SK-N-SH (cell line): ENCODE data around the gene ZNF688. TPM values are rescaled to one million over a fixed set of nuclear protein-coding genes. Genes with fewer than 3 reads are reported as not detected.

Source experiments
- CTCF ChIA-PET: fragments of 300-600, 350-600 bp; formaldehyde crosslinking; extraction: SDS; loops from one replicate; lab custom pipeline; 2021; lab: Yijun Ruan, JAX
- POLR2A ChIA-PET: fragments of 350-600 bp; sonication (Branson Sonifier 250); formaldehyde crosslinking; extraction: SDS; loops from one replicate; lab custom pipeline; 2020; ENCODE audit warnings: antibody characterized with exemption, inconsistent platforms; lab: Yijun Ruan, JAX
- DNase-seq: peaks from one replicate; pipeline ENCODE4 v3.0.0; 2012
- H2AFZ ChIP-seq: fragments of 200-600 bp; sonication (generic); 2 replicates; pipeline ENCODE4 v1.8.1; 2016; ENCODE audit warnings: antibody characterized with exemption, mild to moderate bottlenecking, low read depth
- H3F3A ChIP-seq: fragments of 200-600 bp; sonication (generic); replicated peaks from 2 replicates; pipeline ENCODE3; 2016; ENCODE audit warnings: antibody characterized with exemption, mild to moderate bottlenecking; ENCODE audit not compliant: insufficient read depth
- H3K27ac ChIP-seq, 2 experiments: fragments of 200-500 bp in 1 of 2; fragments of 200-600 bp in 1 of 2; sonication (Bioruptor generic) in 1 of 2; sonication (generic), shearing (Covaris generic) in 1 of 2; 2 replicates each; pipeline versions ENCODE4 v1.5.1 to v1.6.1; 2014 to 2016; ENCODE audit warnings: low read depth in 2 of 2, inconsistent platforms in 1 of 2, low read length in 1 of 2, mild to moderate bottlenecking in 1 of 2, mixed read lengths in 1 of 2
- H3K27me3 ChIP-seq: fragments of 200-600 bp; sonication (generic), shearing (Covaris generic); 2 replicates; pipeline ENCODE4 v1.6.1; 2016; ENCODE audit warnings: mixed run types; ENCODE audit not compliant: insufficient read depth
- H3K36me3 ChIP-seq, 2 experiments: fragments of 200-500 bp in 1 of 2; fragments of 200-600 bp in 1 of 2; sonication (Bioruptor generic) in 1 of 2; sonication (generic) in 1 of 2; replicated peaks in 1 of 2; 2 replicates each; pipeline versions ENCODE3 to v1.5.1; 2014 to 2016; ENCODE audit warnings: low read length in 1 of 2, mild to moderate bottlenecking in 1 of 2; ENCODE audit not compliant: insufficient read depth in 2 of 2, control insufficient read depth in 1 of 2
- H3K4me1 ChIP-seq, 2 experiments: fragments of 200-500 bp in 1 of 2; fragments of 200-600 bp in 1 of 2; sonication (Bioruptor generic) in 1 of 2; sonication (generic), shearing (Covaris generic) in 1 of 2; 2 replicates each; pipeline versions ENCODE4 v1.5.1 to v1.6.1; 2014 to 2016; ENCODE audit warnings: low read depth in 1 of 2, low read length in 1 of 2, mixed run types in 1 of 2; ENCODE audit not compliant: insufficient read depth in 2 of 2, control insufficient read depth in 1 of 2
- H3K4me2 ChIP-seq: fragments of 200-600 bp; sonication (generic), shearing (Covaris generic); 2 replicates; pipeline ENCODE4 v1.6.1; 2017; ENCODE audit warnings: mixed run types
- H3K4me3 ChIP-seq, 2 experiments: fragments of 200-500 bp in 1 of 2; fragments of 200-600 bp in 1 of 2; sonication (Bioruptor generic) in 1 of 2; sonication (generic), shearing (Covaris generic) in 1 of 2; 2 replicates each; pipeline versions ENCODE4 v1.5.1 to v1.8.1; 2014 to 2016; ENCODE audit warnings: low read depth in 2 of 2, inconsistent platforms in 1 of 2, low read length in 1 of 2, mild to moderate bottlenecking in 1 of 2, mixed read lengths in 1 of 2, moderate library complexity in 1 of 2
- H3K79me2 ChIP-seq: fragments of 200-600 bp; sonication (generic); 2 replicates; pipeline ENCODE4 v1.8.1; 2017; ENCODE audit warnings: mild to moderate bottlenecking; ENCODE audit not compliant: insufficient read depth
- H3K9ac ChIP-seq: fragments of 200-600 bp; sonication (generic); 2 replicates; pipeline ENCODE4 v1.6.1; 2017; ENCODE audit warnings: mixed run types
- H3K9me2 ChIP-seq: fragments of 200-600 bp; sonication (generic); 2 replicates; pipeline ENCODE4 v1.6.1; 2017; ENCODE audit warnings: mixed run types
- H3K9me3 ChIP-seq: fragments of 200-600 bp; sonication (generic); 2 replicates; pipeline ENCODE4 v1.6.1; 2017; ENCODE audit warnings: mixed run types, mild to moderate bottlenecking, moderate library complexity
- H4K20me1 ChIP-seq: fragments of 200-600 bp; sonication (generic); 2 replicates; pipeline ENCODE4 v1.6.1; 2017; ENCODE audit warnings: mild to moderate bottlenecking, mixed run types; ENCODE audit not compliant: insufficient read depth
- CHD2 ChIP-seq: fragments of 150-350 bp; IDR thresholded peaks from 2 replicates; pipeline ENCODE4 v1.6.1; 2018; ENCODE audit warnings: low read length; ENCODE audit not compliant: partially characterized antibody
- CTCF ChIP-seq: fragments of 200-600 bp; sonication (generic); IDR thresholded peaks from 2 replicates; pipeline ENCODE4 v1.6.1; 2017; ENCODE audit warnings: antibody characterized with exemption, mild to moderate bottlenecking, moderate library complexity
- ELF1 ChIP-seq: IDR thresholded peaks from 2 replicates; pipeline ENCODE4 v1.4.0; 2012
- EP300 ChIP-seq, 2 experiments: IDR thresholded peaks; 2 replicates each; pipeline versions ENCODE4 v1.4.0 to v1.6.1; 2012; ENCODE audit warnings: borderline replicate concordance in 1 of 2, low read depth in 1 of 2, low read length in 1 of 2
- FOSL2 ChIP-seq: IDR thresholded peaks from 2 replicates; pipeline ENCODE4 v1.4.0; 2012; ENCODE audit warnings: low read depth, mild to moderate bottlenecking, moderate library complexity, borderline replicate concordance
- IRF3 ChIP-seq: fragments of 150-350 bp; IDR thresholded peaks from 2 replicates; pipeline ENCODE4 v1.6.1; 2016; ENCODE audit warnings: mild to moderate bottlenecking, low read depth, low read length
- MEF2A ChIP-seq: IDR thresholded peaks from 2 replicates; pipeline ENCODE4 v1.4.0; 2012; ENCODE audit warnings: low read depth, borderline replicate concordance
- POLR2AphosphoS5 ChIP-seq: IDR thresholded peaks from 2 replicates; pipeline ENCODE4 v1.6.1; 2012; ENCODE audit warnings: low read depth, low read length
- REST ChIP-seq: IDR thresholded peaks from 2 replicates; pipeline ENCODE4 v1.6.1; 2012; ENCODE audit warnings: mild to moderate bottlenecking, low read depth, low read length, moderate library complexity
- SIN3A ChIP-seq: IDR thresholded peaks from 2 replicates; pipeline ENCODE4 v1.6.1; 2012; ENCODE audit warnings: low read depth, mild to moderate bottlenecking, low read length, moderate library complexity, borderline replicate concordance
- TAF1 ChIP-seq: IDR thresholded peaks from 2 replicates; pipeline ENCODE4 v1.6.1; 2012; ENCODE audit warnings: low read depth, mild to moderate bottlenecking, low read length, moderate library complexity, borderline replicate concordance
- USF1 ChIP-seq: IDR thresholded peaks from 2 replicates; pipeline ENCODE4 v1.4.0; 2012; ENCODE audit warnings: low read depth, borderline replicate concordance
- USF2 ChIP-seq: fragments of 150-350 bp; IDR thresholded peaks from 2 replicates; pipeline ENCODE4 v1.6.1; 2017; ENCODE audit warnings: antibody characterized with exemption, low read length, low read depth, borderline replicate concordance
- YY1 ChIP-seq: IDR thresholded peaks from 2 replicates; pipeline ENCODE4 v1.4.0; 2012; ENCODE audit warnings: low read depth, mild to moderate bottlenecking
- WGBS: methylation state at CpG from one replicate; pipeline ENCODE4 v1.1.6; 2017; ENCODE audit warnings: low lambda C conversion rate; 5-methylcytosine and 5-hydroxymethylcytosine counted together
- polyA plus RNA-seq, 3 experiments: library from polyadenylated mRNA; depleted of rRNA; stranded (reverse); fragments of >200 nt; gene quantifications; 2 replicates each; pipeline ENCODE4 v1.2.3, GENCODE V29; 2012

The ZNF688 gene
- polyA plus RNA-seq, 1 of the 3 experiments (the other 2 are of a cell fraction): 13.4 TPM

GRCh38 chr16:30571445-30572322 lies at the start of gene ZNF688 (continued):
- TF ChIP-seq CTCF (no peak), POLR2AphosphoS5 (peak; percentile 71), USF2 (no peak), EP300 (IDR thresholded peaks at IDR 0.05; ENCODE audit: borderline replicate concordance in 1 of 2, low read depth in 1 of 2, low read length in 1 of 2) (peak in 1 of 2 experiments; percentile 18; a peak in 1 of 4 replicates)

- no peak for DNase-seq
- WGBS: 47% methylated on average over 3 of the region's 3 CpGs
Observed at GRCh38 chr16:30620169-30620568, 48.7 kb upstream of the ZNF688 start.

More at GRCh38 chr16:30620169-30620568, 48.7 kb upstream of the ZNF688 start:
- CTCF ChIA-PET: interaction anchor here (0.9 to 1.9 kb wide), 4 partner anchors 9 to 190 kb away, joined by 3 to 11 read pairs (median 4); partner anchors contain the start of gene DCTPP1
- Histone ChIP-seq H3K9me3 (no peaks in the 10 kb centered on the region), H3K79me2 (no peaks in the 10 kb centered on the region), H3K4me3 (no peak overlapping the region), H3K9ac (no peak overlapping the region), H3K27ac (no peak overlapping the region), H3K4me1 (peaks cover 0 to 4% of the 10 kb centered on the region in 2 experiments; a peak in 1 of 4 replicates), H3K27me3 (no peaks in the 10 kb centered on the region), H3K9me2 (no peaks in the 10 kb centered on the region), H2AFZ (no peak overlapping the region), H4K20me1 (no peaks in the 10 kb centered on the region), H3F3A (no peaks in the 10 kb centered on the region), H3K4me2 (no peak overlapping the region), H3K36me3 (no peaks in the 10 kb centered on the region)
- POLR2A ChIA-PET: no interaction called here
- TF ChIP-seq FOSL2: no peak
- TF ChIP-seq REST: no peak
- TF ChIP-seq SIN3A: no peak
- TF ChIP-seq CHD2: no peak
- TF ChIP-seq USF1: no peak
- no peak for TF ChIP-seq MEF2A
- no peak for TF ChIP-seq POLR2AphosphoS5
- no peak for TF ChIP-seq YY1
- no peak for TF ChIP-seq IRF3
- TF ChIP-seq TAF1: no peak
- no peak for TF ChIP-seq ELF1
